ES-I3 (cell line): ENCODE results near the gene DDX59.
A peak's percentile ranks its signal among the peaks of the same experiment; 100 is the strongest.

ENCODE experiments used
- H3K36me3 ChIP-seq: 2 replicates; pipeline ENCODE4 v1.6.1; 2013; ENCODE audit warnings: mild to moderate bottlenecking, low read length, control low read depth, moderate library complexity; ENCODE audit not compliant: insufficient read depth
- H3K4me1 ChIP-seq: 2 replicates; pipeline ENCODE4 v1.6.1; 2013; ENCODE audit warnings: mild to moderate bottlenecking, control low read depth, low read length; ENCODE audit not compliant: insufficient read depth
- H3K9ac ChIP-seq: 2 replicates; pipeline ENCODE4 v1.6.1; 2013; ENCODE audit warnings: low read depth, mild to moderate bottlenecking, low read length, moderate library complexity
- H3K9me3 ChIP-seq: 2 replicates; pipeline ENCODE4 v1.6.1; 2013; ENCODE audit warnings: mild to moderate bottlenecking, low read length, moderate library complexity; ENCODE audit not compliant: control insufficient read depth, insufficient read depth

Gene DDX59

DNA sequence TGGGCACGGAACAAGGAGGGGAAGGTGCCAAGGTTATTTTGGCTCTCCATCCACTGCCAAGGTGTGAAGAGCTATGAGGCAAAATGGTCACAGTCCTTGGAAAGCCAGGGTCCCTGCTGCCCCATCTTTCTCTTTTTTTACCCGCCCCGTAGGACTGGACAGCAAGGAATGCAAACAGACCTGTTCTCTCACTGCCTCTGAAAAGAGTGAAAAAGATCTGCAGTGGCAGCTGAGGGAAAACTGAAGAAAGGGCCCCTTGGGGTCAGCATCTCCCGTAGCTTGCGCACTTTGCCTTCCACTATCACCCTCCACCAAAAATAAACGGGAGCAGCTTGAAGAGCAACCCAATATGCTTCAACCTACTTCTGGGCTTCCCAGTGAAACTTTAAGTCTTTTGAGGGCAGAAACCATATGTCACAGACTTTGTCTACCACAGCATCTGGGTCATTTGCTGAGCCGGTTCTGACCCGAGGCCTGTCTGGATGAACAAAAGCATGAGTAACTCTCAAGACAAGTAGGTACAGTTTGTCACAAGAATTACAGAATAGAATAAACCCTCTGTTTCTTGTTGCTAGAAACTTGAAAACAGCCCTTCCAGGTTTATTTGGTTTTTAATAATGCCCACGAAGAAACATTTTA is 39.7 kb downstream of the DDX59 start:
- Histone ChIP-seq H3K9ac (no peak overlapping the region), H3K9me3 (no peaks in the 10 kb centered on the region), H3K4me1 (peaks cover 10% of the 10 kb centered on the region; the same call in 1 of the 2 replicates), H3K36me3 (no peaks in the 10 kb centered on the region)

DNA sequence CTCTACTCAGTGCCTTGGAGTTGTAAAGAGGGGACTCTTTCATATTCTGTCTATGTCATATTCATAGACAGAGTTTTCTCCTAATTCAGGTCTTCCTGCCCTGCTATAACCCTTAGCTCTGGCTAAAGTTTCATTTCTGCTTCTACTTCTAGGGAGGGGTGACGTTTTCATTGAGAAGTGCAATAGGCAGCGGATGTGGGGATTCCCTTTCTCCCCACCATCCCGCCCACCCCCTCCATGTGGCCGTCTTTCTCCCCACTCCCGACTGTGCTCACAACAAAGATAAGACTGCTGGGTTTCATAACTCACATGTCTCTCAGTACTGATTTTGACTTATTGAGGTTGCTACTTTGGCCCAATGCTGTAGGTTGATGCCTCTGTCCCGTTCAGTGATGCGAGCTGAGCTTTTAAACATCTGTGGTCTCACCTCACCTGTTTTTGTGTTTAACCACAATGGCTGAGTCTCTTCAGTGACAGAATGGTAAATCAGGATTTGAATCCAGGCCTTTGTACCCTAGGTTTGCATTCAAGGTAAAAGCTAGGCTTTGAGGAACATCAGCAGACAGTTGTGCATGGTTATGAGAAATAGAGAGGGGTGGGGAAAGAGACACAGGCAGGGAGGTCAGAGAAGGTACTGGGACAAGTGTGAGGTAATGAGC is 41.4 kb downstream of the DDX59 start:
- Histone ChIP-seq H3K9ac (no peak overlapping the region), H3K36me3 (no peaks in the 10 kb centered on the region), H3K4me1 (peaks cover 10% of the 10 kb centered on the region; the same call in 1 of the 2 replicates), H3K9me3 (no peaks in the 10 kb centered on the region)

DNA sequence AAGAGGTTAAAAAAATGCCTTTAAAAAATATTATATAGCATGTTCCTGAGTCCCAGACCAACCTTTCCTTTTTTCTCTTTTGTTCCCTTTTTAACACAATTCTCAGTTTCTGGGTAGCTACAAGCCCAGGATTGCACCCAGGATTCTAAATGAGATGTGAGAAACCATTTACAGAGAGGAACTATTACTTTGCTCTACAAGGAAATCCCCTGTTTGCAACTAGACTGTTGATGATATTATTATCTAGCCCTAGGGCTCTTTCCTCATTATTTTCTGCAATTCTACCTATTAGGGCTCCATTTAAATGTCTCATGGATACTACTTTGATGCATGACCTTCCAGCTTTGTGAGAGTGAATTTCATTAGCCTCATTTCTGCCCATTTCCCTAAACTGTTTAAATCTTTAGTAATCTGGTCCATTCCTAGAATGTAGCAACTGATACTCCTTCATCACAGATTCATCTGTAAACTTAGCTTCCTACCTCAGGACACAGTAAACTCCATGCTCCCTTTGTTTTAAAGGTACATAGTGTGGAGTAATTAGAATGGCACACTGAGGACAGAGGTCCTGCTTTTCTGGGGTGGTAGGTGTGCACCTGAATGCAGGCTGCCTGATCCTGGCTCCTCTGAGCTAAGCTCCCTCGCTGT is 42.0 kb downstream of the DDX59 start:
- no peaks in the 10 kb centered on the region for H3K36me3 ChIP-seq
- no peak overlapping the region for H3K9ac ChIP-seq
- H3K4me1 ChIP-seq: peaks cover 10% of the 10 kb centered on the region; the same call in 1 of the 2 replicates
- no peaks in the 10 kb centered on the region for H3K9me3 ChIP-seq

DNA sequence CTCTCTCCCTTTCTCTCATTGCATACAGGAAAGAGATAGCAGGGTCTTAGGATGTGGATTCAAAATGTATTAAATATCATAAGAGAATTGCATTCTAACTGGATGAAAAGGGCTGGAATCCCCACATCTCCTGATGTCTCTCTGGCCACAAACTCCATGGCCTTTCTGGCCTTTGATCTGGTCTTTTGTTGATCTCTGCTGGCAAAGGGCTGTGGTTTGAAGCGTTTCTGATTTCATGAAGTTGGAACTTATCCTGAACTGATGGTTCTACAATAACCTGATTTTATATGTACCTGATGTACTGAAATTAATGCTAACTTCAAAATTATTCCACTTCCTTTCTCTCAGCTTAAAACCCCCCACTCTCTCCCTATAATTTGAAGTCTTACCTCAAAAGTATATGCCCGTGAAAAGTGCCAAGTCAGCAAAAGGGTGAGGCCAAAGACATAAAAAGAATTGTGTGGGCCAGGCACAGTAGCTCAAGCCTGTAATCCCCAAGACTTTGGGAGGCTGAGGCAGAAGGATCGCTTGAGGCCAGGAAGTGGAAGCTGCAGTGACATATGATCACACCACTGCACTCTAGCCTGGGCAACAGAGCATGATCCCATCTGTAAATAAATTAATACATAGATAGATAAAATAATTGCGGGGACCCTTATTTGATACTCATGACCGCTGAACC is 42.7 kb downstream of the DDX59 start:
- H3K36me3 ChIP-seq: no peaks in the 10 kb centered on the region
- no peaks in the 10 kb centered on the region for H3K9me3 ChIP-seq
- H3K9ac ChIP-seq: no peak overlapping the region
- peaks cover 10% of the 10 kb centered on the region; the same call in 1 of the 2 replicates for H3K4me1 ChIP-seq

DNA sequence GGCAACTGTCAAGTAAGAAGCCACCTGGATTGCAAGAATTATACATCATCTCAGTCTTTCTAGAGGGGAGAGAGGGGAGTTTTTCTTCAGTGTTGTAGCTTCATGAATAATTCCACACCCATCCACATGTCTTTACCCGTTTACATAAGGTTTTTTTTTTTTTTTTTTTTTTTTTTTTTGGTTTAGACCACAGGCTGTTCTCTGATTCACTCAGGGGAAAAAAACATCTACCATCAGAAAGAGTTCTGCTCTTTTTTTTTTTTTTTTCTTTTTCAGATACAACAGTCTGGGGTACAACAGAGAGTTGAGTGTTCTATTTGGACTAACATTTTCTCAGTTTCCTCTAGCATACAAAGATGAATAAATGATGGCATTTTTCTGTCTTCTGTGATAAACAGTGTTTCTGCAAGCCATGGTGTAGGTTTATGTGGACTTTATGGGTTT is 44.3 kb downstream of the DDX59 start:
- no peaks in the 10 kb centered on the region for H3K36me3 ChIP-seq
- no peaks in the 10 kb centered on the region for H3K9me3 ChIP-seq
- H3K4me1 ChIP-seq: peaks cover 10% of the 10 kb centered on the region; the same call in 1 of the 2 replicates
- no peak overlapping the region for H3K9ac ChIP-seq

DNA sequence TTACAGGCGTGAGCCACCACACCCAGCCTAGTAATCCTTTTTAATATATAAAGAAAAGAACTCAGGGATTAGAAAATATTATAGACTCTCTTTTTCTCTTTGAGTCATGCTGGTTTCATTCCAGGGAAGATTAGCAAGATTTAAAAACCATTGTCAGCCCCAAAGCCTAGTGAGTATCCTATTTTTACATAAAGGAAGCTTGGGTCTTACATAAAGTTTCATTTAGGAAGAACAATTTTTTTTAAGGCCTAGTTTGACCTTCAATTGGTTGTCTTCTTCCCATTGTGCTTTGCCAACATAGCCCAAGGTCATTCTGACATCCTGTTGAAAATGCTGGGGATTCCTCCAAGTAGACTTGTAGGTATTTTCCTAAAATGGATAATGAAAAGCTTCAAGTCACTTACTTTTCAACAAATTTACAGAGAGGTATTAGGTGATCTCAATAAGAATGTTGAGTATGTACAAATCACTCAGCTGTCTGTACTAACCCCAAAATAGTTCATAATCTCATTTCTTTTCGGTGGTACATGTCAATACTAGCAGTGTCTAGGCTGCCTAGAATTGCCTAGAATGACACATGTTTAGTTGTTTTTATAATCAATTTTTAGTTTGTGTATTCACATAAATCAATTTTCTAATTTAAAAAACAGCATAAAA is 44.9 kb downstream of the DDX59 start:
- Histone ChIP-seq H3K9ac (no peak overlapping the region), H3K9me3 (no peaks in the 10 kb centered on the region), H3K4me1 (peaks cover 7% of the 10 kb centered on the region; the same call in 1 of the 2 replicates), H3K36me3 (no peaks in the 10 kb centered on the region)

DNA sequence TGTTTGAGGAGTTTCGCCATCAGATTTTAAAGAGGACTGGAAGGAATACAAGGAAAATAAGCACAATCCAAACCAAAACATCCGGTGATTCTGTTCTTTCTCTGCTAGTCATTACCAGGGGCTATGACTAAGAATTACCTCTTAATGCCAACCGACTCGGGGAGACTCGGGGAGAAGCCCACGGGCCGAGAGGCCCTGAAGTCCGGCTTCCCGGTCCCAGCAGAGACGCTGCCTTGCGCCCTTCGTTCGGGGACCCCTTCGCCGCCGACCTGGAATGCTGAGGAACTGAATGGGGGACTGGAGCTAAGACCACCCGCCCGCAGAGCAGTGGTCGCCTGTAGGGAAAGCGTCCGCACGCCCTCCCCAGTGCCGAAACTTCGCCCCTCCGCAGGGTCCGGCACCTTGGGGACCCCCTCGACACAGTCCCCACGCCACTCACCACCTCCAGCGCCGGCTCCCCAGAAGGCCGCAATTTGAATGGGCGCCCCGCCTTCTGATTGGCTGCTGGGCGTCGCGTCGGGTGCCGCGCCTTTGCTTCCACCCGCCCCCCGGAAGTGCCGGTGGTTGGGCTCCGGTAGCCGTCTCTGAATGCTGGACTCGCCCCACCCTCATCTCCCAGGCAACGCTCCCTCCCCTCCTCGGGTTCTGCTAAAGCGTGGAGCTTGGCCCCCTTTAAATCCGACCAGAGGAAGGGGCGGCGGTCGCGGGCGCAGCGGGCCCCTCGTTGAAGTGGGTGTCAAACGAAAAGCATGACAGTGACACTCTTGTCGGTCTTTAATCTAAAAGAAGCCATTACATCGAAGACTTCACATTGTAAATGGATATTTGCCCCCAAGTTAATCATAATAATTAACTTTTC is 49.2 kb downstream of the DDX59 start, which contains the start of gene KIF14:
KIF14 (minus strand) TSS at position 479 of the 859 bp plus-strand sequence. CDS start 2,028 bp downstream, outside the sequence.
- peaks cover 11% of the 10 kb centered on the region for H3K36me3 ChIP-seq
- H3K9me3 ChIP-seq: no peaks in the 10 kb centered on the region
- H3K4me1 ChIP-seq: peaks cover 5% of the 10 kb centered on the region; the same call in 1 of the 2 replicates
- peak within 1 kb of the TSS; percentile 86 for H3K9ac ChIP-seq

DNA sequence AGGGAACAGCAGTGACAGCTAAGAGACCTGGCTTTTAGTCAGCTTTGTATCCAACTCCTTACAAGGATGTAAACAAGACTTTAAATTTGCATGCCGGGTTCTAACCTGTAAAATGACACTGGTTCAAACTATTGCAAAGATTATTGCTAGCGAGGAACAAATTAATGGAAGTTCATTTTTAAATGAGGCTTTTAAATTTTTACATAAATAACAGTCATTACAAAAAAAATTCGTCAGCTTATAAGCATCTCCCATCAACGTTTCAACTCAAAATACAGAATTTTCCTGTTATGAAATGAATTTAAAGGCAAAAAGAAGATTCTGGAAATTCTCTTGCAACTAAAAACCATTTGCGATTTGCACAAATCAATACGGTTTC is 49.8 kb downstream of the DDX59 start:
- Histone ChIP-seq H3K9me3 (no peaks in the 10 kb centered on the region), H3K9ac (peak overlapping the region; percentile 86), H3K36me3 (peaks cover 11% of the 10 kb centered on the region), H3K4me1 (no peaks in the 10 kb centered on the region)

DNA sequence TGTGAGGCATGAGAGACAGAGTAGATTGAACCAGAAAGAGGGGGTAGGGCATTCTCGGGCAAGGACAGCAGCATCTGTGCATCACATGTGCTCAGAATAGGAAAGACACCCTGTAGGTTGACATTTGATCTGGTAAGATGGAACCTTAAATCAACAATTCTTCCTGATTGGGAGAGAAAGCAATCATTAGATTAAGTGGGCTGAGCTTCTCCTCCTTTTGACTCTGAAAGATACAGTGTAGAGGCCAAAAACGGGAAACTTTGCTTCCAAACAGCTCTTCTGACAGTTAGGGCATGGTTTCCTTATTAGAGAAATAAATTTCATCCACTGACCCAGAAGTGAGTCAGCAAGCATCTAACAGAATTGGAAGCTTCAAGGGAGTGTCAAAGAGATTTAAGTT is 58.9 kb downstream of the DDX59 start:
- Histone ChIP-seq H3K4me1 (no peaks in the 10 kb centered on the region), H3K9ac (no peak overlapping the region), H3K9me3 (no peaks in the 10 kb centered on the region), H3K36me3 (peaks cover 7% of the 10 kb centered on the region; the same call in 1 of the 2 replicates)

DNA sequence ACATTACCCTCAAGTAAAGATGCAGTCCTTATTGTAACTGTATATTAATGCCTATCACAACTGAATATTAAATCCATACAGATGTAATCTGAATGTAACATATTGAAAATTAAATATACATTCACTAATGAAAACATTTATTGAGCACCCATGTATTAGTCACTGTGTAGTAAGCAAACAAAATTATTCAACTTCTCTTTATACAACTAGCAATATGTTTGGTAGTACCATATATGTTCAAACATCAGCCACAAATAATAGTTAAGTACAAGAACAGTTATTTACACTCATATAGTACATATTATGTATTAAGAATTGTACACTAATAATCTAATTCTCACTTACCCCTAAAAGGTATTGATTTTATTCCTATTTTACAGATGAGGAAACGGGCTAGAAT is 67.1 kb downstream of the DDX59 start:
- Histone ChIP-seq H3K36me3 (peaks cover 23% of the 10 kb centered on the region), H3K9ac (no peak overlapping the region), H3K9me3 (no peaks in the 10 kb centered on the region), H3K4me1 (no peaks in the 10 kb centered on the region)
